IPS-11a (cell line): ENCODE measurements around the gene PIP5K1C.
A peak's percentile ranks its signal among the peaks of the same experiment; 100 is the strongest.

Experiments
- H3K4me3 ChIP-seq: one replicate; pipeline ENCODE4 v1.5.1; 2013; ENCODE audit warnings: low read depth, low read length, control low read depth

PIP5K1C gene

DNA sequence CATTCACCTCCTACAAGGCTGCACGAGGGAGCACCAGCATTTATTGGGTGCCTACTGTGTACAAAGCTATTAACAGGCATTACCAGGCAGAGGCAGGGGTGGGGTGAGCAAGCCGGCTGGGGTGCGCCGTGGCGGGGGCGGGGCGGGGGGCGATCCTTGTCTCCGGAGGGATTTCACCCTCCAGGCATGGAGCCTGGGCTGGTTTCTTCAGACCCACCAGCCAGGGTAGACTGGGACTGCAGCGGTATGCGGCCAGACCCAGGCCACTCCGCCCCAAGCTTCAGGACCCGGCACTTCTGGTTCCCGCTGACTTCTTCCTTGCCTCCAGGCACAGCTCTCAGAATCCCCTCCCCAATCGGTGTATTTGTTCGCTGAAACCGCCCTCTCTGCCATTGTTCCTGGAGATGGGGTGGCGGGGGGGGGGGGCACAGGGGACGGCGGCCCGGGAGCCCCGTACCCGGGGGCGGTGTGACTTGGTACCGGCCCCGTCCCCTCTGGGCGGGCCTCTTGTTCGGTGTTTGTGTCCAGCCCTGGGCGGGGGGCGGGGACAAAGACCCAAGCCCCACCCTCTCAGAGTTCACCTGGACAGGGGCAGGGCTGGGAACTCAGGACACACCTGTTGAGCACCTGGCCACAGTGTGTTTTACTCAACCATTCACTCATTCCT, 22.3 kb upstream of the PIP5K1C start:
- H3K4me3 ChIP-seq: peak overlapping the region; percentile 59

DNA sequence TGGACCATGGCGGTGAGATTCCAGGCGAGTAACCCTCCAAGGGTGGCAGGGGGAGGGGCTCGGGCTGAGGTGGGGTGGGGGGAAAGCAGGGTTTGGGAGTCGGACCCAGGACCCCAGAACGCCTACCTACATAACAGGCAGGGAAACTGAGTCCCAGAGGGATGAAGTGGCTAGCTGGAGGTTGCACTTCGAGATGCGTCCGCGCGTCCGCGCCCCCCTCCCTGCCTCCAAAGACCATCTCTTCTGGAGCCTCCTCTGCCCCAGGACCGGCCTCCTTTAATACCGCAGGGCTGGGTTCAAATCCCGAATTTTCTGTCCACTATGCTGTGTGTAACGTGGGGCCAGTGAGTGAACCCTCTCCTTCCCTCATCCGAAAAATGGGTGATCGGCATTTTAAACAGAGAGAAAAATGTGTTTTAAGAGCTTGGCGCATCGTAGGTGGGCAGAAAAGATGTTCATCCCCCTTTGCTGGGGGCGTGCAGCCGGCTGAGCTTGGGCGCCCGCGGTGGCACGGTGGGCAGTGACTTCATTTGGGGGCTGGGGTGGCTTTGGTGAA, 21.7 kb upstream of the PIP5K1C start:
- peak overlapping the region; percentile 59 for H3K4me3 ChIP-seq

DNA sequence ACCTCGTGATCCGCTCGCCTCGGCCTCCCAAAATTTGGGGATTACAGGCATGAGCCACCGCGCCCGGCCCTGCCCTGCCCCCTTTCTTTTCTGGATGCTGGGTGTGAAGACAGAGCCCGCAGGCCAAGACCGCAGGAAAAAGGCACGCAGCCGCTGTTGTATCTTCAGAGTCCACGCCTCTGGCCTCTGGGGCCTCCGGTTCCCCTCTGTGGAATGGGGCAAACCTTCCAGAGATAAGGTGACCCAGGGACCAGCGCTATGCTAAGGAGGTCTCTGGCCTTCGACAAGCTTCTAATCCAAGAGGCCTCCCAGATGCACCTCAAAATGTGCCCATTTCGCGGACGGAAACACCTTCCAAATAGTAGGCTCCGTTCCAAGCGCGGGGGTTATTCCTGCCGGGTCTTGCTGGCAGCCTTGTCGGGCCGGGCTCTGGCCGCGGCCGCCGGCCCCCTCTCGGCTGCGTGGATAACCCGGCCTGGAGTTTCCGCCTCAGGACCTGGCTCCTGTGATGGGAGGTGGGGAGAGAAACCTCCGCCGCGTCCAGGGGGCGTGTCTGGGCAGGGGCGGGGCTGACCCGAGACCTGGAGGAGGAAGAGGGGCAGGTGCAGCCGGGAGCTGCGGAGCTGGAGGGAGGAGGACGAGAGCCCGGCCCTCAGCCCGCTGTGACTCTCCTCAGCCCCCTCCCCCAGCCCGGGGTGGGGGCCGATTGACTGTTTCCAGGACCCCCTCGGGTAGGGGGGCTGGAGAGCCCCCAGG, 21.0 kb upstream of the PIP5K1C start:
- H3K4me3 ChIP-seq: peak overlapping the region; percentile 59

DNA sequence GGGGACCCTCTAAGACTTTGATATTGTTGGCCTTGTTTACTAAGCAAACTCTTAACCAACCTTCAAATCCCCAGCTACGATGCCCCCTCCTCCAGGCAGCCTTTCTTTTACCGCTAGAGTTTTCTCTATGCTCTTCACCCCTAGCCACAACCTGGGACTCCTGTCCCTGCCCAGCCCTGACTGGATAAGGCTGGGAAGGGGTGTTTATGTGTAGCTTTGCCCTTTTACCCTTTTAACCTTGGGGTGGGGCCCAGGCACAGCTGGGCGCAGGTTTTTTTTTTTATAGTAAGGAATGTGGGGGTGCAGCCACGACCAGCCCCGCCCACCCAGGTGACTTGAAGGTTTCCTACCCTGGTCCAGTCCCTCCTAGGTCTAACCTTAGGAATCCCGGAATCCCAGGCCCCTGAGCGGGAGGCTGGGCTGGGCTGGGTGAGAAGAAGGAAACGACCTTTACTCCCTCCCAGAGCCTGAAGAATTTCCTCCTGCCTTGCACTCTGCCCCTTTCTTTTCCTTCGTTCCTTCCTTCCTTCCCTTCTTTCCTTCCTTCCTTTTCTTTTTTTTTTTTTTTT, 20.2 kb upstream of the PIP5K1C start:
- H3K4me3 ChIP-seq: no peak overlapping the region

DNA sequence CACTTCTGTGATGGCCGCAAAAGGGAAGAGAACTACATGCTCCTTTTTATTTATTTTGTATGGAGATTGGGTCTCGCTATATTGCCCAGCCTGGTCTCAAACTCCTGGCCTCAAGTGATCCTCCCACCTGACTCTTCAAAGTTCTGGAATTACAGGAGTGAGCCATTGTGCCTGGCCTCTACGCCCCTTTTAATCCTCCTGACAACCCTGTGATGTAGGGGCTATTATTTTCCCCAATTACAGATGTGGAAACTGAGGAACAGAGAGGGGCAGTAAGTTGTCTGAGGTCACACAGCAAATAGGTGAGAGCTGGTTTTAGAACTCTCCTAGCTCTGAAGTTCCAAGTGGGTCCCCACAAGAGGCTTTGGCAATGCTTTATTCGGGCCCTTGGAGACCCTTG, 19.6 kb upstream of the PIP5K1C start:
- no peak overlapping the region for H3K4me3 ChIP-seq

DNA sequence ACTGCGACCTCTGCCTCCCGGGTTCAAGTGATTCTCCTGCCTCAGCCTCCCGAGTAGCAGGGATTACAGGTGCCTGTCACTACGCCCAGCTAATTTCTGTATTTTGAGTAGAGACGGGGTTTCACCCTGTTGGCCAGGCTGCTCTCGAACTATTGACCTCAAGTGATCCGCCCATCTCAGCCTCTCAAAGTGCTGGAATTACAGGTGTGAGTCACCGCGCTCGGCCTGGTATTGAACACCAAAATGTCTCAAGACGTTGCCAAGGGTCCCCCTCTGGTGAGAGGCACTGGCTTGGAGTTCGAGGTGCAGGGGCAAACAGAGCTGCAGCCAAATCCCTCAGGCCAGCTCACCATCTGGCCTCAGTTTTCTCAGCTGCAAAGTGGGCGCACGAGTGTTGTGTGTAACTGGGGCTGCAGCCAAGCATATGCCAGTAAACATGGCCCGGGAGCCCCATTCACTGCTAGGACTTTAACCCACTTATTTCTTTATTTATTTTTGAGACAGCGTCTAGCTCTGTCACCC, 15.9 kb upstream of the PIP5K1C start:
- no peak overlapping the region for H3K4me3 ChIP-seq

DNA sequence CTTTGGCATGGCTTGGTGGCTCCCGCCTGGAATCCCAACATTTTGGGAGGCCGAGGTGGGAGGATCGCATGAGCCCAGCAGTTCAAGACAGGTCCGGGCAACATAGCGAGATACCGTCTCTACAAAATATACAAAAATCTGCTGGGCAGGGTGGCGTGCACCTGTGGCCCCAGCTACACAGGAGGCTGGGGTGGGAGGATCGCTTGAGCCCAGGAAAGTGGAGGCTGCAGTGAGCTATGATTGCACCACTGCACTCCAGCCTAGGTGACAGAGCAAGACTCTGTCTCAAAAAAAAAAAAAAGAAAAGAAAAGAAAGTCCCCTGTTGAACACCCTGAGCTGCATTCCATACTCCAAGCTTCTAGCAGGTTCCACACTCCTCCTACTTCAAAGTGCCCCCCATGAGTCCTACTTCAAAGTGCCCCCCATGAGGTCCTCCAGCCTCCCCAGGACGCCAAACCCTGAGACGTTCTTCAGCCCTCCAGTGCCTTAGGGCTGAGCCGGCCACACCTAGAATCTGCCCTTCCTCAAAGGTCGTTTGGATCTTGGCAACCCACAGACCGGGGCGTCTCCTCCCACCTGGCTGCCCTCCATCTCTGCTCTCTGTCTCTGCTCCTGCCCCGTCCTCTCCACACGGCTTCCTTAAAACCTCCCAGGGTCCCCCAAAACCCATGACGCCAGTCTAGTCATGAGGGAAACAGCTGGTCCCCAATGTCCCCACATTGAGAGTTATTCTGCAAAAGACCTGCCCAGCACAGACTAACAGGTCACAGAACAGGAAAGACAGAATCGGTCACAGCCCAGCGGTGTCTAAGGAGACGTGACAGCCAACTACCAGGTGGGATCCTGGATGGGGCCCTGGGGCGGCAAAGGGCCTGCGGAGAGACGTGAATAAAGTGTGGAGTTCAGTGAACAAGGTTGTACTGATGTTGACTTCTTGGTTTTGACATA, 12.7 kb upstream of the PIP5K1C start:
- no peak overlapping the region for H3K4me3 ChIP-seq

DNA sequence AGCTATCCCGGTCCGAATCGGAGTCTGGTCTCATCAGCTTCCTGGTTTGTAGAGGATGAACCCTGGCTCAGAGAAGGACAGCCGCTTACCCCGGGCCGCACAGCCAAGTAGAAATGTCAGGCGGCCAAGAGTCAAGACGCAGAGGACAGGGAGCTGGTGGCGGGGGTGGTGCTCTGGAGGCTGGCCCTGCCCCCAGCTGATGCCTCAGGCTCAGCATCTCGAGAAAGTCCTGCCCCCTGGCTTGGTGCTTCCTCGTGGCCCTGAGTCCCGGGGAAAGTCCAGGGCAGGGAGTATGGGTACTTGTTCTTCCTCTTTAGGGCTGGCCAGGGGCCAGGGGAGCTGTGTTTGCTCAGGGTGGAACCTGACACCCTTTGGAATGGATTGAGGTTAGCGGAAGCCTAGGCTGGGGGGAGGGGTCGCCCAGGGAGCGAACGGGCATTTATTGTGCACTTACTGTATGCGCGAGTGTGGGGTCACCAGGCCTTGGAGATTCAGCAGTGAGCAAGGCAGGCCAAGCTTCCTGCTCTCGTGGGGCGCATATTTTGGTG, 10.1 kb upstream of the PIP5K1C start:
- no peak overlapping the region for H3K4me3 ChIP-seq

DNA sequence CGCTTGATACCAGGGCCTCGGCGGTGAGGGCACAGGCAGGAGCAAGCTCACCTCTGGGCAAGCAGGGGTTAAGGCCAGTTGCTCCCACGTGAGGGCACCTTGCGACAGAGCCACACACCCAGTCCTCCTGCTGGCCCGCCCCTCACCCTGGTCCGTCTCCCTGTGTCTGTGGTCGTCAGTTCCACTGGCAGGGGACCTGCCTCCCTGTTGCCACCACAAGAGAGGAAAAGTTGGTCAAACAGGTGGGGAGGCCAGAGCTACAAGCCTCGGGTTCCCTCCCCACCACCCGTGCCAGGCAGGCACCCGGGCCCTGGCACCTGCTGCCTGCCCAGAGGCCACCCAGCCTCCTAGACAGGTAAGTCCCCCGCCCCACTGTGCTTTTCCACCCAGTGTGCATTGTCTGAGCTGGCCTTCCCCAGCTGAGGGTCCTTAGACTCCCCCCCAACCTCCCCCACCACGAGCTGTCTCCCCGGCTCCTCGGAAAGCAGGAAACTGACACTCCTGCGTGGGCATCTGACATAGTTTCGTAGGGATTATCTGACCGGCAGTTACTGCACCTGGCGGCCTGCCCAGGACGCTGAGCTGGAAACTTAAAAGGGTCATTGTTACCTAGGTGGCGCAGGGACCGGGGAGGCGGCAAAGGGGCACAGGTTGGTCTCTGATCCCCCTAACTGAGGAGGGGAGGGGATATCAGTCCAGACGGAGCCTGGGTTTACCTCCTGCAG, 8.1 kb upstream of the PIP5K1C start, which contains the start of gene TJP3:
Gene TJP3, plus strand, starts transcription at position 178 of the 725 bp plus-strand sequence. CDS start 20,049 bp downstream, outside the sequence.
- H3K4me3 ChIP-seq: no peak within 1 kb of the TSS

DNA sequence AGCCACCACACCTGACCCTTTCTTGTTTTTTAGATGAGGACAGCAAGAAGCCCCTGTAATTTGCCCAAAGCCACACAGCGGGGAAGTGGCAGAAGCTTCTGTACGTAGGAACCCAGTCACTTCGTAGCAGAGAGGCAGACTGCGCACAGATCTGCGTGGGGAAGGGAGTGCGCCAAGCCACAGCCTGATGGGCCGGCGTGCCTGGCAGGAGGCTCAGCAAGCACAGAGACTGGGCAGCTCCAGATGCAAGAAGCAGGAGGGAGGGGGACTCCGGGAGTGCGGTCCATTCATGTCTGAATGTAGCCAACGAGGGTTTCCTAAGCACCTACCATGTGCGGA, 7.6 kb upstream of the PIP5K1C start:
- no peak overlapping the region for H3K4me3 ChIP-seq

DNA sequence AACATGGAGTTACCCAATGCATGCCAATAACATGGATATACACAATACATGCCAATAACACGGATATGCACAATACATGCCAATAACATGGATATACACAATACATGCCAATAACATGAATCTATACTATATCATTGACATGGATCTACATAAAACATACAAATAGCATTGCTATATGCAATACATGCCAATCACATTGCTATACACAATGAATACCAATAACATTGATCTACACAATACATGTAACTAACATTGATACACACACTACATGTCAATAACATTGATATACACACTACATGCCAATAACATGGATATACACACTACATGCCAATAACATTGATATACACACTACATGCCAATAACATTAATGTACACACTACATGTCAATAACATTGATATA, 932 bp upstream of the PIP5K1C start:
- no peak overlapping the region for H3K4me3 ChIP-seq

DNA sequence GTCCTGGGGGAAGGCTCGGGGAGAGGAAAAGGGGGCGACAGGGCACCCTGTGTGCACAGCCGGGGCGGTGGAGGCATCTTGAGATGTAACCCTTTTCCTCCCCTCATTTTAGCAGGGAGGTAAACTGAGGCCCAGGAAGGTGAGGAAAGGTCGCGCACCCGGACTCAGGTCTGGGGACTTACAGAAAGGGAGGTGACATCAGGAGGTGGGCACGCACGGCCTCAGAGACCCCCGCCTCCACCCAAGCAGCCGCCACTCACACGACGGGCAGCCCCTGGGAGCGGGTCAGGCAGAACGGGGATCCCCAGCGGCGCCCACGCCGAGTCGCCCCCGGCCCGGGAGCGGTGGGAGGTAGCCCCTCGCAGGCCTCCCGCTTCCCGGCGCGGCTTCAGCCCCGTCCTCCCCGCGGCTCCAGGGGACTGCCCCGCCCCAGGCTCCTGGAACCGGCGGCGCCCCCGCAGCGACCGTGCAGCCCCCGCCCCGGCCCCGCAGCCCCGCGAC, 477 bp downstream of the PIP5K1C start:
- peak overlapping the region; percentile 58 for H3K4me3 ChIP-seq

DNA sequence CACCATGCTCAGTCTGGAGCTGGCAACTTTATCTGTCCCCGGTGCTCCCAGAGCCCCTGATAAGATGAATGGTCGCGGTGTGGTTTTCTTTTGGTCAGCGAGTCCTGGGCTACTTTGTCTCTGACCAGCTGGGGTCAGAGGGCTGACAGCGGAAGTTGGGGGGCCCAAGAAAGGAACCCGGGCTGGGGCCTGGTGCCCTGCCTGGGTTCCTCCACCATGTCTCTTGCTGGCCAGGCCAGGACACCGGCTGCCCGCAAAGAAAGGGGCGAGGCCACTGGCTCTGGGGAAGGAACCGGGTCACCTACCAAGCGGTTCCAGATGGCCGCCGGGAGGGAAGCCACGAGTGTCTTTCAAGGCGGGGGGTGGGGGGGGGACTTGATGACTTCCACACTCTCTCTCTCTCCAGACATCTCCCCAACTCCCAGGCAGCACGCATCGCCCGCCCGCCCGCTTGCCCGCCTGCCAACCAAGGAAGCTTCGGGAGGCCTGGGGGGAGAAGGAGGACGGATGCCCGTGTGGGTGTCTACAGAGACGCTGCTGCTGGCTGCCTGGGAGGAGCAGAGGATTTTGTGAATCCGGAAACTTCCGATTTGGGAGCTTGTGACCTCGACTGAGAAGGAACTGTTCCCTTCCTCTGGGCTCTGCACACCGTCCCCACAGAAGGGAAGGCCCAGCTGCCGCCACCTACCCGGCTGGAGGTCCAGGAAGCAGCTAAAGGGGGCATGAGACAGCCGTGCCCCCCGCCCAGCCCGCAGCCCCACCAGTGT, 1.1 kb downstream of the PIP5K1C start:
- peak overlapping the region; percentile 58 for H3K4me3 ChIP-seq

DNA sequence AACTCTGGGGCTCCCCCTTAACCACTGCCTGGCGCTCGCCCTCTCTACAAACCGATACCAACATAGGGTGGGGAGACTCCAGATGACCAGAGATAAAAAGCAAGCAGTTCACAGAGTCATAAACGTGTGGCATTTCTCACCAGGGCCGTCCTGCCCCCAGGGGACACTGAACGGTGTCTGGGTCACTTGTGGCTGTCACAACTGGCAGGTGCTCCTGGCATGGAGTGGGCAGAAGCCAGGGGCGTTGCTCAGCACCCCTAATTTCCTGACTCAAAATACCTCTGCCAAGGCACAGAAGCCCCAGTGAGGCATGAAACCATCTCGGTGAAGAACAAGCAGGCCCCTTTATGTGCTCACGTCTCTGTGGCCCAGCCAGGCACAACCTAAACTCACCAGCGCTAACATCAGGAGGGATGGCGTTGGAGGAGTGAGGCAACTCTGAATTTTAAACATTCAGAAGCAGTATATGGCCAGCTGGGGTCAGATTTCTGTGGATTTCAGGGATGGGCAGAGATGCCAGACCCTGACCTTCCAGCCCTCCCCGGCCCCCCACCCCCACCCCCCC, 1.8 kb downstream of the PIP5K1C start:
- no peak overlapping the region for H3K4me3 ChIP-seq

DNA sequence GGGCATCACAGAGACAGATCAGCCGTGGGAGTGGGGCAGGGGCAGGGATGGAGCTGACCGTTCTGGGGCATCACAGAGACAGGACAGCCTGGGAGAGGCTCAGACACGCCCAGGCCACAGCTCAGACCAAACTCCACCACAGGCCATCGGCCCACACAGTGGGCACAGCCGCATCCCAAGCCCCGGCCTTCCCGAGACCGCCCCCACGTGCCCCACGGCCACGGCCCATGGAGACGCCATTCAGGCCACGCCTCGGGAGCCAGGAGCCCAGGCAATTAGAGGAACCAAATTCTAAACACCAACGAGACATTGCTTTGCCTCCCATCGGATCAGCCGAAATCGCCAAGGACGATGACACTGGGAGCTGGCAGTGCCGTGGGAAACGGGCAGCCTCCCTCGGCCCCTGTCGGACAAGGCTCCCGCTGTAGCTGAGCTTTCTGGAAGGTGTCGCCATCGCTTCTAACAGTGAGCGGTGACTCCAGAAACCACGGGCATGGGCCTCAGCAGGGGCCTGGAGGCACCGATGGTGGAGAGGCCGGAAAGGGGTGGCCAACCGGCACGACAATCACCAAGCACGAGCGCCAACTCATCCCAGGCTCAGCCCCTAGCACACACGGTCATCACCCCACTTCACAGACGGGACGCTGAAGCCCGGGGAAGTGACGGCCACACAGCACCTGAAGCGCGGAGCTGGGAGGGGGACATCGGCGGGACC, 2.4 kb downstream of the PIP5K1C start:
- no peak overlapping the region for H3K4me3 ChIP-seq

DNA sequence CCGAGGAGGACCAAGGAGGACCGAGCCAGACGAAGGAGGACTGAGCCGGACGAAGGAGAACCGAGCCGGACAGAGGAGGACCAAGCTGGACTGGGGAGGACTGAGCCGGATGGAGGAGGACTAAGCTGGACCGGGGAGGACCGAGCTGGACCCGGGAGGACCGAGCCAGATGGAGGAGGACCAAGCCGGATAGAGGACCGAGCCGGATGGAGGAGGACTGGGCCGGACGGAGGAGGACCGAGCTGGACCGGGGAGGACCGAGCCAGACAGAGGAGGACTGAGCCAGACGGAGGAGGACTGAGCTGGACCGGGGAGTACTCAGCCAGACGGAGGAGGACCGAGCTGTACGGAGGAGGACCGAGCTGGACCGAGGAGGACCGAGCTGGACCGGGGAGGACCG, 3.2 kb downstream of the PIP5K1C start:
- no peak overlapping the region for H3K4me3 ChIP-seq

DNA sequence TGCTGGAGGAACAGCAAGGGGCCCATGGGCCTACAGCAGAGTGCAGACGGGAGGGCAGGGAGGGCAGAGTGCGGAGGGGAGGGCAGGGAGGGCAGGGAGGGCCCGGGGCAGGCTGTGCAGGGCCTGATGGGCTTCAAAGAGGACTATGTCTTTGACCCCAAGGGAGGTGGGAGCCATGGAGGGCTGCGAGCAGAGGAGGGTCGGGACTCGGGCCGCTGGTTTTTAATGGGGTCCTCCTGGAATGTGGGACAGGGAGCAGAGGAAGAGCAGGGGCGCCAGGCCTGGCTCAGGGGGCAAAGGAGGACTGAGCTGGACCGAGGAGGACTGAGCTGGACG, 3.6 kb downstream of the PIP5K1C start:
- no peak overlapping the region for H3K4me3 ChIP-seq
